ENCODE data around the gene DIDO1. TPM values are rescaled to one million over a fixed set of nuclear protein-coding genes. Genes with fewer than 3 reads are reported as not detected.

Gene DIDO1
- total and polyA plus RNA-seq, 2 of the 13 experiments (the other 11 are each of a cell fraction or from before 2014, with no cell fraction given) = 75.0 to 75.1 TPM

DNA sequence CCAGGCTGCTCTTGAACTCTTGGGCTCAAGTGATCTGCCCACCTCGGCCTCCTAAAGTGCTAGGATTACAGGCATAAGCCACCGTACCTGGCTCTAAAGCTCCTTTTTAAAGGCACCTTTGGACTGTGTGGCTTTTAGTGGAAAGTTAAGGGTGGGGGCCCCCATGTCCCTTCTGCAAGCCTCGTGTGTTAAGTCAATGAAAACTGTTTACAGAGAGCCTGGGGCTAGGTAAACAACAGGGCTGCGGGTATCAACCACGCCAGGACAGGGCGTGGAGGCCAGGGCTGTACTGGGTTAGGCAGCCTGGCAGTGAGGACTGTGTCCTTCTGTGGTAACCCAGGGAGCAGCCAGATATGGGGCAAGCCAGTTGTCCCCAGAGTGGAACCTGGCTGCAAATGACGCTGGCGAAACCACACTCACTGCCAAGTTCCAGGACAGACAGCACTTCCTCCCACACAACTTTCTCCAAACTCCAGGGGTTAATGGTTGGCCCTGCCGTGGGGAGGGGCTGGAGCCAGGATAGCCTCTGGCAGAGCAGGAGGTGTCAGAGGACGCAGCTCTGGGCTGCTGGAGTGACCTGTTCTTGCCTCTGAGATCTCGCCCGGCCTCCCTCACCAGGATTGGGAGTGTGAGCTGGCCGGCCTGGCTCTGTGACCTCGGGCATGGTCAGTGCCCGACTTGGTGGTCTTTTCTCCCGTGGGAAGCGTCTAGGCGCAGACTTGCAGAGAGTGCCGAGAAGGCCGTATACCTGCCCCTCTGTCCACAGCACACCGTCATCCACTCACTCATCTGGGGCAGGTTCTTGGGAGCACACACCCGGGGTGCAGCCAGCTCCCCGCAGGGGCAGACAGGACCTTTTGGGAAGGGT is 29.4 kb upstream of the DIDO1 start (continued):
- no peak for TF ChIP-seq ZNF180 (CRISPR knock-in tag; IDR thresholded peaks at IDR 0.05; ENCODE audit: borderline replicate concordance, low read depth)
- TF ChIP-seq, protein P1, sequence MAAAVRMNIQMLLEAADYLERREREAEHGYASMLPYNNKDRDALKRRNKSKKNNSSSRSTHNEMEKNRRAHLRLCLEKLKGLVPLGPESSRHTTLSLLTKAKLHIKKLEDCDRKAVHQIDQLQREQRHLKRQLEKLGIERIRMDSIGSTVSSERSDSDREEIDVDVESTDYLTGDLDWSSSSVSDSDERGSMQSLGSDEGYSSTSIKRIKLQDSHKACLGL (CRISPR knock-in tag; IDR thresholded peaks at IDR 0.05) = peak; percentile 70; the same call in 1 of the 2 replicates
- TF ChIP-seq, protein P2, sequence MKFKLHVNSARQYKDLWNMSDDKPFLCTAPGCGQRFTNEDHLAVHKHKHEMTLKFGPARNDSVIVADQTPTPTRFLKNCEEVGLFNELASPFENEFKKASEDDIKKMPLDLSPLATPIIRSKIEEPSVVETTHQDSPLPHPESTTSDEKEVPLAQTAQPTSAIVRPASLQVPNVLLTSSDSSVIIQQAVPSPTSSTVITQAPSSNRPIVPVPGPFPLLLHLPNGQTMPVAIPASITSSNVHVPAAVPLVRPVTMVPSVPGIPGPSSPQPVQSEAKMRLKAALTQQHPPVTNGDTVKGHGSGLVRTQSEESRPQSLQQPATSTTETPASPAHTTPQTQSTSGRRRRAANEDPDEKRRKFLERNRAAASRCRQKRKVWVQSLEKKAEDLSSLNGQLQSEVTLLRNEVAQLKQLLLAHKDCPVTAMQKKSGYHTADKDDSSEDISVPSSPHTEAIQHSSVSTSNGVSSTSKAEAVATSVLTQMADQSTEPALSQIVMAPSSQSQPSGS (CRISPR knock-in tag; IDR thresholded peaks at IDR 0.05) = peak; percentile 95
- TF ChIP-seq ZNF556 (CRISPR knock-in tag; IDR thresholded peaks at IDR 0.05; ENCODE audit: borderline replicate concordance) = peak; percentile 84
- TF ChIP-seq ZNF552 (CRISPR knock-in tag; IDR thresholded peaks at IDR 0.05; ENCODE audit: borderline replicate concordance) = peak; percentile 34; the same call in 1 of the 2 replicates
- no peak for TF ChIP-seq DNMT1 (CRISPR knock-in tag; IDR thresholded peaks at IDR 0.05)
- TF ChIP-seq, protein P3, sequence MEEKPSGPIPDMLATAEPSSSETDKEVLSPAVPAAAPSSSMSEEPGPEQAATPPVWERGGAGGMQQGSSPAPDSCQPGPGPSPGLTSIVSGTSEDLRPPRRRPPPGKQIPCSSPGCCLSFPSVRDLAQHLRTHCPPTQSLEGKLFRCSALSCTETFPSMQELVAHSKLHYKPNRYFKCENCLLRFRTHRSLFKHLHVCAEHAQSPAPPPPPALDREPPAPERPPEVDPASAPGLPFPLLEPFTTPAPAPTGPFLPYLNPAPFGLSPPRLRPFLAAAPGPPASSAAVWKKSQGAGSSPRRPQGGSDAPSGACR (CRISPR knock-in tag; IDR thresholded peaks at IDR 0.05) = peak; percentile 98
- no peak for TF ChIP-seq ZNF777 (CRISPR knock-in tag; IDR thresholded peaks at IDR 0.05)
- peak; percentile 53 for TF ChIP-seq U2AF1 (optimal IDR thresholded peaks at IDR 0.05; ENCODE audit: low read depth, low read length)
- TF ChIP-seq JDP2 (CRISPR knock-in tag; IDR thresholded peaks at IDR 0.05; ENCODE audit: borderline replicate concordance) = no peak
- peak; percentile 67; the same call in 1 of the 2 replicates for TF ChIP-seq SALL2 (CRISPR knock-in tag; IDR thresholded peaks at IDR 0.05)
- TF ChIP-seq ZBTB7B (CRISPR knock-in tag; IDR thresholded peaks at IDR 0.05) = peak; percentile 96
- TF ChIP-seq, protein P4, sequence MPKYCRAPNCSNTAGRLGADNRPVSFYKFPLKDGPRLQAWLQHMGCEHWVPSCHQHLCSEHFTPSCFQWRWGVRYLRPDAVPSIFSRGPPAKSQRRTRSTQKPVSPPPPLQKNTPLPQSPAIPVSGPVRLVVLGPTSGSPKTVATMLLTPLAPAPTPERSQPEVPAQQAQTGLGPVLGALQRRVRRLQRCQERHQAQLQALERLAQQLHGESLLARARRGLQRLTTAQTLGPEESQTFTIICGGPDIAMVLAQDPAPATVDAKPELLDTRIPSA (CRISPR knock-in tag; IDR thresholded peaks at IDR 0.05; ENCODE audit: borderline replicate concordance) = no peak
- no peak for TF ChIP-seq CBX1 (IDR thresholded peaks at IDR 0.05; ENCODE audit: low read depth)
- no peak; the same call in 1 of the 2 replicates for TF ChIP-seq KLF15 (CRISPR knock-in tag; IDR thresholded peaks at IDR 0.05; ENCODE audit: borderline replicate concordance)
- peak; percentile 98 for TF ChIP-seq ZNF619 (CRISPR knock-in tag; IDR thresholded peaks at IDR 0.05)
- peak; percentile 89 for TF ChIP-seq HNRNPL (IDR thresholded peaks at IDR 0.05; ENCODE audit: low read depth, low read length)
- TF ChIP-seq, protein P5, sequence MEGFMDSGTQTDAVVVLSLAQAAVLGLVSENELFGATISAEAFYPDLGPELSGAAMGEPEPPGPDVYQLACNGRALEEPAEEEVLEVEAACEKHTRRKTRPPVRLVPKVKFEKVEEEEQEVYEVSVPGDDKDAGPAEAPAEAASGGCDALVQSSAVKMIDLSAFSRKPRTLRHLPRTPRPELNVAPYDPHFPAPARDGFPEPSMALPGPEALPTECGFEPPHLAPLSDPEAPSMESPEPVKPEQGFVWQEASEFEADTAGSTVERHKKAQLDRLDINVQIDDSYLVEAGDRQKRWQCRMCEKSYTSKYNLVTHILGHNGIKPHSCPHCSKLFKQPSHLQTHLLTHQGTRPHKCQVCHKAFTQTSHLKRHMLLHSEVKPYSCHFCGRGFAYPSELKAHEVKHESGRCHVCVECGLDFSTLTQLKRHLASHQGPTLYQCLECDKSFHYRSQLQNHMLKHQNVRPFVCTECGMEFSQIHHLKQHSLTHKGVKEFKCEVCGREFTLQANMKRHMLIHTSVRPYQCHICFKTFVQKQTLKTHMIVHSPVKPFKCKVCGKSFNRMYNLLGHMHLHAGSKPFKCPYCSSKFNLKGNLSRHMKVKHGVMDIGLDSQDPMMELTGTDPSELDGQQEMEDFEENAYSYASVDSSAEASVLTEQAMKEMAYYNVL (CRISPR knock-in tag; IDR thresholded peaks at IDR 0.05; ENCODE audit: borderline replicate concordance) = peak; percentile 90
- peak; percentile 29; the same call in 1 of the 2 replicates for TF ChIP-seq ZNF776 (CRISPR knock-in tag; IDR thresholded peaks at IDR 0.05)
- TF ChIP-seq ZSCAN21 (CRISPR knock-in tag; IDR thresholded peaks at IDR 0.05; ENCODE audit: borderline replicate concordance) = peak; percentile 97; the same call in 1 of the 2 replicates
- peak; percentile 93 for TF ChIP-seq KDM3A (CRISPR knock-in tag; IDR thresholded peaks at IDR 0.05; ENCODE audit: low read depth)

Data from HepG2 (cell line).